Keratinocyte (primary cell): ENCODE results near the gene SCCPDH. TPM values are rescaled to one million over a fixed set of nuclear protein-coding genes. Genes with fewer than 3 reads are reported as not detected.
"Not testable (repeated sequence)": the region's sequence is repeated elsewhere in the genome, so short reads cannot be mapped to it uniquely, and the experiment has no call there.

Experiments
- DNase-seq: peaks from one replicate; pipeline ENCODE4 v3.0.0-alpha.2; 2011; ENCODE audit warnings: low read depth, missing footprints, low spot score
- FAIRE-seq: peaks from 2 replicates; lab custom pipeline; 2011; peaks lifted over from hg19 to GRCh38; lab: Jason Lieb, UNC
- H2AFZ ChIP-seq: 2 replicates; pipeline ENCODE4 v1.6.0; 2012; ENCODE audit warnings: low read length, control low read depth, inconsistent platforms; ENCODE audit not compliant: control insufficient read depth
- H3K27ac ChIP-seq: 2 replicates; pipeline ENCODE4 v1.5.1; 2011; ENCODE audit warnings: low read length; ENCODE audit not compliant: control insufficient read depth, insufficient read depth
- H3K27me3 ChIP-seq: 3 replicates; pipeline ENCODE4 v1.6.0; 2011; ENCODE audit warnings: low read length; ENCODE audit not compliant: control insufficient read depth, insufficient read depth; ENCODE audit errors: extremely low read depth
- H3K36me3 ChIP-seq, 2 experiments: 2 replicates in 1 of 2; 3 replicates in 1 of 2; pipeline ENCODE4 v1.5.1; 2011; ENCODE audit warnings: low read length in 2 of 2, mild to moderate bottlenecking in 1 of 2; ENCODE audit not compliant: control insufficient read depth in 2 of 2, insufficient read depth in 2 of 2; ENCODE audit errors: extremely low read depth in 1 of 2
- H3K4me1 ChIP-seq: 3 replicates; pipeline ENCODE4 v1.5.1; 2011; ENCODE audit warnings: low read length; ENCODE audit not compliant: control insufficient read depth, insufficient read depth; ENCODE audit errors: extremely low read depth
- H3K4me2 ChIP-seq: 3 replicates; pipeline ENCODE4 v1.6.0; 2011; ENCODE audit warnings: low read depth, low read length; ENCODE audit not compliant: control insufficient read depth, insufficient read depth; ENCODE audit errors: extremely low read depth
- H3K4me3 ChIP-seq, 3 experiments: fragments of 200-600 bp in 1 of 3; sonication (generic) in 1 of 3; 2 replicates in 2 of 3; 3 replicates in 1 of 3; pipeline ENCODE4 v1.5.1; 2011 to 2016; ENCODE audit warnings: low read length in 3 of 3, mild to moderate bottlenecking in 3 of 3, control low read depth in 2 of 3, inconsistent platforms in 1 of 3, low read depth in 1 of 3, mixed read lengths in 1 of 3, mixed run types in 1 of 3, moderate library complexity in 1 of 3; ENCODE audit not compliant: control insufficient read depth in 2 of 3, insufficient read depth in 2 of 3; ENCODE audit errors: extremely low read depth in 1 of 3
- H3K79me2 ChIP-seq: 2 replicates; pipeline ENCODE4 v1.6.0; 2012; ENCODE audit warnings: low read length; ENCODE audit not compliant: control insufficient read depth, insufficient read depth
- H3K9ac ChIP-seq: 3 replicates; pipeline ENCODE4 v1.6.0; 2011; ENCODE audit warnings: low read length; ENCODE audit not compliant: control insufficient read depth, insufficient read depth; ENCODE audit errors: extremely low read depth
- H3K9me1 ChIP-seq: 3 replicates; pipeline ENCODE4 v1.6.0; 2011; ENCODE audit warnings: low read length; ENCODE audit not compliant: control insufficient read depth, insufficient read depth; ENCODE audit errors: extremely low read depth
- H3K9me3 ChIP-seq: 2 replicates; pipeline ENCODE4 v1.5.1; 2012; ENCODE audit warnings: low read depth, low read length; ENCODE audit not compliant: control insufficient read depth
- H4K20me1 ChIP-seq: 3 replicates; pipeline ENCODE4 v1.6.0; 2011; ENCODE audit warnings: low read length; ENCODE audit not compliant: control insufficient read depth, insufficient read depth; ENCODE audit errors: extremely low read depth
- EZH2 ChIP-seq: IDR thresholded peaks from one replicate; pipeline ENCODE4 v1.6.1; 2012; ENCODE audit warnings: inconsistent platforms, mild to moderate bottlenecking, low read length, moderate library complexity
- dilution Hi-C: fragments of 300-500 bp; cut with MboI; formaldehyde crosslinking; loops from one replicate; pipeline ENCODE4 v1.7.0; 2020; ENCODE audit warnings: low sequenced_read_pairs; ENCODE audit not compliant: extremely low pct_ligation_motif_present
- polyA plus RNA-seq, 5 experiments: library from polyadenylated mRNA; depleted of rRNA in 3 of 5; stranded (reverse) in 3 of 5; stranded (forward) in 1 of 5; unstranded in 1 of 5; fragments of >200 nt; gene quantifications; 1 replicate in 1 of 5; 2 replicates in 3 of 5; 3 replicates in 1 of 5; pipeline versions ENCODE4 v1.2.1 to v1.2.3, GENCODE V29; 2011 to 2012; ENCODE audit warnings: missing spikeins in 2 of 5, low read depth in 1 of 5, low replicate concordance in 1 of 5
- TF ChIP-seq, protein P1 (sequence below), 3 experiments: IDR thresholded peaks in 1 of 3; conservative IDR thresholded peaks in 1 of 3; optimal IDR thresholded peaks in 1 of 3; 2 replicates in 2 of 3; 3 replicates in 1 of 3; pipeline versions ENCODE3 to v1.5.1; 2011; ENCODE audit warnings: low read length in 3 of 3, mild to moderate bottlenecking in 3 of 3, moderate library complexity in 2 of 3, control low read depth in 1 of 3, inconsistent platforms in 1 of 3; ENCODE audit not compliant: insufficient read depth in 2 of 3; ENCODE audit errors: extremely low read depth in 1 of 3

The SCCPDH gene
- polyA plus RNA-seq, 1 donor (not counting 4 experiments of a cell fraction or from before 2014, with no cell fraction given) = 4.3 TPM

GRCh38 chr1:246728311-246728710, 4.1 kb downstream of the SCCPDH start:
- Histone ChIP-seq H4K20me1 (no peaks in the 10 kb centered on the region), H3K9ac (no peak overlapping the region), H3K27ac (no peak overlapping the region), H3K36me3 (no peaks in the 10 kb centered on the region), H3K27me3 (no peaks in the 10 kb centered on the region), H3K9me1 (no peaks in the 10 kb centered on the region), H3K4me3 (no peak overlapping the region), H3K9me3 (no peaks in the 10 kb centered on the region), H2AFZ (no peak overlapping the region), H3K79me2 (no peaks in the 10 kb centered on the region), H3K4me2 (no peak overlapping the region), H3K4me1 (peaks cover 2% of the 10 kb centered on the region)
- FAIRE-seq = no peak
- dilution Hi-C loops = no loop called here
- TF ChIP-seq EZH2 = no peak
- TF ChIP-seq, protein P1, sequence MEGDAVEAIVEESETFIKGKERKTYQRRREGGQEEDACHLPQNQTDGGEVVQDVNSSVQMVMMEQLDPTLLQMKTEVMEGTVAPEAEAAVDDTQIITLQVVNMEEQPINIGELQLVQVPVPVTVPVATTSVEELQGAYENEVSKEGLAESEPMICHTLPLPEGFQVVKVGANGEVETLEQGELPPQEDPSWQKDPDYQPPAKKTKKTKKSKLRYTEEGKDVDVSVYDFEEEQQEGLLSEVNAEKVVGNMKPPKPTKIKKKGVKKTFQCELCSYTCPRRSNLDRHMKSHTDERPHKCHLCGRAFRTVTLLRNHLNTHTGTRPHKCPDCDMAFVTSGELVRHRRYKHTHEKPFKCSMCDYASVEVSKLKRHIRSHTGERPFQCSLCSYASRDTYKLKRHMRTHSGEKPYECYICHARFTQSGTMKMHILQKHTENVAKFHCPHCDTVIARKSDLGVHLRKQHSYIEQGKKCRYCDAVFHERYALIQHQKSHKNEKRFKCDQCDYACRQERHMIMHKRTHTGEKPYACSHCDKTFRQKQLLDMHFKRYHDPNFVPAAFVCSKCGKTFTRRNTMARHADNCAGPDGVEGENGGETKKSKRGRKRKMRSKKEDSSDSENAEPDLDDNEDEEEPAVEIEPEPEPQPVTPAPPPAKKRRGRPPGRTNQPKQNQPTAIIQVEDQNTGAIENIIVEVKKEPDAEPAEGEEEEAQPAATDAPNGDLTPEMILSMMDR (optimal IDR thresholded peaks at IDR 0.05 in 1 of 3, IDR thresholded peaks at IDR 0.05 in 1 of 3, conservative IDR thresholded peaks at IDR 0.05 in 1 of 3; ENCODE audit: extremely low read depth in 1 of 3, insufficient read depth in 2 of 3, low read length in 3 of 3) = no peak
- DNase-seq = no peak

GRCh38 chr1:246729040-246729439, 4.8 kb downstream of the SCCPDH start:
- FAIRE-seq, H2AFZ ChIP-seq, DNase-seq, H3K27ac ChIP-seq, H3K9ac ChIP-seq, H3K9me3 ChIP-seq, H3K9me1 ChIP-seq, H4K20me1 ChIP-seq, H3K4me3 ChIP-seq, H3K27me3 ChIP-seq, H3K36me3 ChIP-seq, H3K4me2 ChIP-seq, H3K4me1 ChIP-seq, H3K79me2 ChIP-seq, dilution Hi-C loops: not testable (repeated sequence)

DNA sequence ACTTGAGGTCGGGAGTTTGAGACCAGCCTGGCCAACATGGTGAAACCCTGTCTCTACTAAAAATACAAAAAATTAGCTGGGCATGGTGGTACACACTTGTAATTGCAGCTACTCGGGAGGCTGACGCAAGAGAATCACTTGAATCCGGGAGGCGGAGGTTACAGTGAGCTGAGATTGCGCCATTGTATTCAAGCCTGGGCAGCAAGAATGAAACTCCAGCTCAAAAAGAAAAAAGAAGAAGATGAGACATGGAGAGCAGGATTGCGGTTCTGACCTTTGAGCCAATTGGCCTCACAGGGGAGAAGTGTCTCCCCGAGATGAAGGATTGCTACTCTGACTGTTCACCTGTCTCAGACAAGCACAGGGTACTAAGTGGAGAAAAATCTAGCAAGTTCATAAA, 6.6 kb downstream of the SCCPDH start:
- dilution Hi-C loops = no loop called here
- H3K36me3 ChIP-seq = no peaks in the 10 kb centered on the region
- no peak for FAIRE-seq

DNA sequence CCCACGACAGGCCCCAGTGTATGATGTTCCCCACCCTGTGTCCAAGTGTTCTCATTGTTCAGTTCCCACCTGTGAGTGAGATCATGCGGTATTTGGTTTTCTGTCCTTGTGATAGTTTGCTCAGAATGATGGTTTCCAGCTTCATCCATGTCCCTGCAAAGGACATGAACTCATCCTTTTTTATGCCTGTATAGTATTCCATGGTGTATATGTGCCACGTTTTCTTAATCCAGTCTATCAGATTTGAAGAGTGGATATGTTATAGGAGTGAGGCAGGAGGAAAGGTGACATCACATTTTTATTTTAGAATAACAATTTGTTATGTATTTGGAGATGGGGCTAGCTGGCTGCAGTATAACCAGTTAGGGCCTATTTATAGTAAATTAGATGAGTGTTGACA, 7.7 kb downstream of the SCCPDH start:
- H3K4me1 ChIP-seq, H3K4me2 ChIP-seq, H2AFZ ChIP-seq, H3K9ac ChIP-seq, dilution Hi-C loops, H3K9me3 ChIP-seq, H3K79me2 ChIP-seq, DNase-seq, H3K27me3 ChIP-seq, H3K9me1 ChIP-seq, H3K36me3 ChIP-seq, H4K20me1 ChIP-seq, FAIRE-seq, H3K27ac ChIP-seq, H3K4me3 ChIP-seq: not testable (repeated sequence)

More for the DNA sequence above, 6.6 kb downstream of the SCCPDH start:
- Histone ChIP-seq H3K9me1 (no peaks in the 10 kb centered on the region), H2AFZ (no peak overlapping the region), H3K79me2 (no peaks in the 10 kb centered on the region), H3K4me1 (no peaks in the 10 kb centered on the region), H4K20me1 (no peaks in the 10 kb centered on the region), H3K4me3 (no peak overlapping the region), H3K4me2 (no peak overlapping the region), H3K27ac (no peak overlapping the region), H3K27me3 (no peaks in the 10 kb centered on the region), H3K9me3 (no peaks in the 10 kb centered on the region), H3K9ac (no peak overlapping the region)
- DNase-seq = no peak
- TF ChIP-seq, protein P1 (optimal IDR thresholded peaks at IDR 0.05 in 1 of 3, IDR thresholded peaks at IDR 0.05 in 1 of 3, conservative IDR thresholded peaks at IDR 0.05 in 1 of 3; ENCODE audit: extremely low read depth in 1 of 3, insufficient read depth in 2 of 3, low read length in 3 of 3) = no peak
- TF ChIP-seq EZH2 = no peak
